Activated T-cell treated with anti-CD3 and anti-CD28 coated beads, Interleukin-2, amount 50 U/mL, for 1 hour (primary cell): ENCODE data around the gene GSTM3.
"Not testable (repeated sequence)": the region's sequence is repeated elsewhere in the genome, so short reads cannot be mapped to it uniquely, and the experiment has no call there.

Source experiments
- DNase-seq: peaks from one replicate; pipeline ENCODE4 v3.0.0-alpha.2; 2020

The GSTM3 gene

DNA sequence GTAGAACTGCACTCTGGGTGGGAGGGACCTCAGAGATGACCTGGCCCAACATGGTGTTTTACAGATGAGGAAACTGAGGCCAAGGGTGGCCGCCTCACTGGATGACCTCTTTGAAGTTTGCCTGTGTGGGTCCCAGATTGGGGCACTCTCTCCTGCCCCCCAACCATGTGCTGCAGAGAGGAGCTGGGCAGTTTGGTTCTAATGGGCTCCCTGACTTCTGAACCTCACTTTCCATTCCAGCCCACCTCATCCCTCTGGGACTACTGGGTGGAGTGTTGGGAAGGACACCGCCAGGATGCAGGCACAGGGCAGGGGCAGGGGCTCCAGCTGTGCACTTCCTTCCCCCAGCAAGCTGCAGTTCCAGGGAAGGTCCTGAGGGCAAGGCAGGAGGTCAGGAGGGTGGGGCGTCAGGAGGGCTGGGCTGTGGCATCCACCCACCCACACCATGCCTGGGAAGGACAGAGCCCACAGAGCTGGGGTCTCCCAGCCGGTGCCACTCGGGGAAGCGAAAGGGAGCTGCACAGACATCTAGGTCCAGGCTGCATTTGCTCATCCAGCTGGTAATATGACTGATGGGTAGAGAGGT lies 33.2 kb upstream of the GSTM3 start:
- no peak for DNase-seq

DNA sequence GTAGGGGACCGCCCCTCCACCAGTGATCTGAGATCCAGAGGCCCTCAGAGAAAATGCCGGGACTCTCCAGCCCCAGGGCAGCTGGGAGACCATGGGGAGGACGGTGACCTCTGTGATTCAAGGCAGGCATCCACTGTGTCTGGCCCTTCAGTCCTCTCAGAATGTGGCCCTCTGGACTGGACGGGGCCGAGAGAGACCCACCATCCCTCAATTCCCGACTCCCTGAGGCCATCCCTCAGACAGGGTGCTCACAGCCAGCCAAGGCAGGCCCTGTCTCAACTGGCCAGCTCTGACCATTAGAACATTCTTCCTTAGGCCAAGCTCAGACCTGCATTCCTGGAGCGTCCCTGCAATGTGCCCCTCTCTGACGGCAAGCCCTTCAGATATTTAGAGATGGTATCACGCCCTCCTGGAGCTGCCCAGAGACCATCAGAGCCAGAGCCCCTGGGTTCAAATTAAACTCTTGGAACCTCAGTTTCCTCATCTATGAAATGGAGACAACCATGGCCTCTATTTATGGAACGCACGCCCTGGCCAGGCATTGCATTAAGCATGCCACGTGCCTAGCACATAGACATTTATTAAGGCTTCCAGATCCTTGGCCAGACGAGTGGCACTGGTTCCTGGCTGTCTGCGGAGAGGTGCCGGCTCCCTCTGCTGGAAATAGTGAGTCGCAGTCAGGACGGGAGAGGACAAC lies 32.5 kb upstream of the GSTM3 start:
- peak; percentile 60 for DNase-seq

GRCh38 chr1:109772658-109773202 lies 31.9 kb upstream of the GSTM3 start:
- no peak for DNase-seq

GRCh38 chr1:109771712-109772657 lies 31.1 kb upstream of the GSTM3 start:
- DNase-seq = no peak

- no peak for DNase-seq
Measured at GRCh38 chr1:109770331-109771095, 29.7 kb upstream of the GSTM3 start.

DNA sequence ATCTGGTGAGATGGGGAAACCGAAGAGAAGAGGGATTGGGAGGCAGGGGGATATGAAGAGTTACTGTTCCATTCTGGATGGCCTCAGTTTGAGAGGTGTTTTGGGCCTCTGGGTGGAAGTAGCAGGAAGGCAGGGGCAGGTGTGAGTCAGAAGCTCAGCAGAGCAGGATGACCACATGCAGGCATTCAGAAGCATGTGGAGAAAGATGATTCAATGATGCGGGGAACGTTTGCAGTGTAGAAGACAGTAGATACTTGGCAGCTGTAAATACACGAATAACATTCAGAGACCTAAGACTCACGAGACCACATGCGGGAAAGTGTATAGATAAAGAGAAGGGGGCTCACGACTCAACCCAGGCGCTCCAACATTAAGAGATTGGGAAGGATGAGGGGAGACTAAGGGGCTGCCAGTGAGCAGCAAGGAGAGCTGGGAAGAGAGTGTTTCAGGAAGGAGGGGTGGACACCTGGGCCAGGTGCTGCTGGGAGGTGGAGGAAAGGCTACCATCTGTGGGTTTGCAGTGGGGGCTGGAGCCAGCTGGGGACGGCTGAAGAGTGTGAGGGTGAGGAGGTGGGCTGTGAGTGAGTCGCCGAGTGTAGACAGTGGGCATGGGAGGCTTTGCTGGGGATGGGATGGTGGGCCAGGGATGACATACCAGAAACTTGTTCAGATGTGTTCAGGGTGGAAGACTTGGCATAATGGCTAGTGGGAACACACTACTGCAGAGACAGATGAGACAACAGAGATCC lies 28.7 kb upstream of the GSTM3 start:
- DNase-seq = no peak

DNA sequence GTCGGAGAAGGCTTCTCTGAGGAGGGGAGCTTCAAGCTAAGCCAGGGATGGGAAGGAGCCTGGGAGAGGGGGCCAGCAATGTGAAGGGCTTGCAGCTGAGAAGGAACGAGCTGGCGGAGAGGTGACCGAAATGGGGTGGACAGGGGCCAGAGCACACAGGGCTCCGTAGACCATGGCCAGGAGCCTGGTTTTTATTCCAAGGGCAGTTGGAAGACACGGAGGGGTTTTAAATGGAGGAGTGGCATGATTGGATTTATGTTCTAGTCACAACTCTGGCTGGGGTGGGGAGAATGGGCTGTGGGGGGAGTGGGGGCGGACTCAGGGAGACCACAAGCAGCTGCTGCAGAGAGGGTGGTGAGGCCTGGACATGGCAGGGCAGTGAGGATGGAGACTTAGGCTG lies 28.0 kb upstream of the GSTM3 start:
- DNase-seq = no peak

GRCh38 chr1:109768335-109768650 lies 27.5 kb upstream of the GSTM3 start:
- no peak for DNase-seq

DNA sequence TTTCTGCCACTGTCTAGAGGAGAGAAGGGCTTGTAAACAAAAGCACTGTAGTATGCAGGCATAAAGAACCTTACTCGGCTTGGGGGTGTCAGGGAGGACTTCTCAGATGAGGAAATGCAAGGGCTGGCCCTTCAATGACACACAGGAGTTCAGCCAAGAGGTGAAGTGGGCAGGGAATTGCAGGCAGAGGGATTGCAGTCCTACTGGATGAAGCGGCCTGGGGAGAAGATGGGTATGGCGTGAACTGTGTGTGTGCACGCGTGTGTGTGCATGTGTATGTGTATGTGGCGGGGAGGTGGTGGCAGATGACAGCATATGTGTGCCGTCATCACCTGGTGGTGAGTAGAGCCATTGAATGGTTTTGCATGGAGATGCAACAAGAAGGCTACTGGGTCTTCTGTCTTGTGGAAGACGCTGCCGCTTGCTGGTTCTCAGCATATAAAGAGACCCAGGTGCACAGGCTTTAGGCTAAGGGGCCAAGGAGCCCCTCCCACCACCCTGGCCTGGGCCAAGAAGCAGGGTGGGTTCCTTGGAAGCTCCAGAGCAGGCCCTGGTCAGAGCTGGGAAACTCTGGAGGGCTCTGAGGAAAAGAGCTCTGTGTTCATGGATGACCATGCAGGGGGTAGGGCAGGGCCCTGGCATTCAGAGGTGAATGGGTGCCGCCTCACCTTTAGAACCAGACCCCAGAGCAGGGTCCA lies 26.9 kb upstream of the GSTM3 start:
- no peak for DNase-seq

GRCh38 chr1:109766991-109767636 lies 26.3 kb upstream of the GSTM3 start:
- not testable (repeated sequence) for DNase-seq

- peak; percentile 3 for DNase-seq
Measured at GRCh38 chr1:109765896-109766615, 25.2 kb upstream of the GSTM3 start.

GRCh38 chr1:109765483-109765815 lies 24.6 kb upstream of the GSTM3 start:
- no peak for DNase-seq

DNA sequence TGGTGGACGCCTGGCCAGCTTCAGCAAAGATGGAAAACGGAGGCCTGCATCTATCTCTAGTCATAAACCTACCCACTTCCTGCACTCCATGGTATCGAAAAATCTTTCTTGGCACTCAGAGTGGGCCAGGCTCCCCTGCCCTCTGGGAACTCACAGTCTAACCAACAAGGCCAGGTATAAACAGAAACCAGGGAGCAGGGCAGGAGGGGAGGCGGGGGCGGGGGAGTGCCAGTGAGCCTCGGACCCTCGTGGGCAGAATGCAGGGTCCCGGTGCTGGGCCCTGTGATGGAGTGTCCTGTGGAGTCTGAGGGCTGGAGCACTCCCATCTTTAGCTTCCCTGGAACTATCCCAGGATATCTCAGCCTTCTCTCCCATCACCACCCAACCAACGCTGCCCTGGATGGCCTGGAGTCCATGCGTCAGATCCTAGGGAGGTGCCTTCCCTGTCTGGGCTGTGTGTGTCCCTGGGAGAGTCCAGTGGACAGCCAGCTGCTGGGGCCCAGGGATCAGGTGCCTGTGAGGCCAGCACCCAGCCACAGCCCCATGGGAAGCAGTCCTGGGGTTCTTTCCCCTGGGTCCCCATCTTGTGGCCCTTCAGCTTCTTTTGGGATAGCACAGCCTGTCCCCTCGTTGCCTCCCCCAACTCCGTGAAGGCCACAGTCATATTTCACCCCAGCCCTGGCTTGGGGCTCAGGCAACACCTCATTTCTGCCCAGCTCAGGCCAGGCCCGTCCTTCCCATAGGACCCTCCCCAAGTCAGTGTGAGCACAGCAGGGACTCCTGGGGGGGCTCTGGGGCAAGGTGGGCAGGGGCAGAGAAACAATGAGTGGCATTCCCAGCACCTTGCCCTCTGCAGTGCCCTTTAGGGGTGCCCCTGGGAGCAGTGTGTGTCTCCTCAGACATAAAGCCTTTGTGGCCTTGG lies 24.0 kb upstream of the GSTM3 start:
- DNase-seq = peak; percentile 14

- DNase-seq = peak; percentile 11
Measured at GRCh38 chr1:109763646-109764415, 23.0 kb upstream of the GSTM3 start, which contains the start of gene EPS8L3. Gene EPS8L3 (minus strand): TSS chr1:109763923. CDS start chr1:109761749, 2,174 bp downstream.

GRCh38 chr1:109762821-109763645 lies 22.2 kb upstream of the GSTM3 start:
- DNase-seq = peak; percentile 10

GRCh38 chr1:109762039-109762585 lies 21.3 kb upstream of the GSTM3 start:
- DNase-seq = no peak
